Testis (tissue), 3 donors: ENCODE data around the gene STK40. TPM values are rescaled to one million over a fixed set of nuclear protein-coding genes. Genes with fewer than 3 reads are reported as not detected.

Source experiments
- DNase-seq: peaks from one replicate; pipeline ENCODE4 v3.0.0-alpha.2; 2019
- H3K27ac ChIP-seq, 2 donors: fragments of 200-600 bp; sonication (generic); one replicate each; pipeline ENCODE4 v1.5.1; 2019
- H3K27me3 ChIP-seq: fragments of 200-600 bp; sonication (generic); one replicate; pipeline ENCODE4 v1.5.1; 2019
- H3K36me3 ChIP-seq: fragments of 200-600 bp; sonication (generic); one replicate; pipeline ENCODE4 v1.5.1; 2017; ENCODE audit warnings: low read depth; ENCODE audit errors: missing control alignments
- H3K4me1 ChIP-seq: fragments of 200-600 bp; sonication (generic); one replicate; pipeline ENCODE4 v1.5.1; 2019
- H3K4me3 ChIP-seq, 2 donors: fragments of 200-600 bp; sonication (generic); one replicate each; pipeline ENCODE4 v1.5.1; 2017 to 2019
- H3K9me3 ChIP-seq: fragments of 200-600 bp; sonication (generic); one replicate; pipeline ENCODE4 v1.5.1; 2017
- POLR2A ChIP-seq: fragments of 450-650 bp; IDR thresholded peaks from one replicate; pipeline ENCODE4 v1.6.1; 2017; ENCODE audit warnings: antibody characterized with exemption, mild to moderate bottlenecking, moderate library complexity
- WGBS, 2 donors: methylation state at CpG; one replicate each; pipeline ENCODE4 v1.1.5; 2018; 5-methylcytosine and 5-hydroxymethylcytosine counted together
- intact Hi-C: fragments of 100-400 bp; cut with DNase I; formaldehyde crosslinking; loops from one replicate; pipeline ENCODE4 v1.15.1; 2023; ENCODE audit warnings: low total_unique reads
- polyA plus RNA-seq: library from polyadenylated mRNA; stranded (reverse); fragments of 350-450 nt; fragmentation: Illumina TruSeq; extraction: RNeasy Lipid Tissue Mini Kit (QIAGEN cat#74804); gene quantifications from one replicate; pipeline ENCODE4 v1.2.3, GENCODE V29; 2014; ENCODE audit warnings: low read depth, low replicate concordance; ENCODE audit not compliant: insufficient read depth
- total RNA-seq, 2 donors: library from RNA; depleted of rRNA; stranded (reverse); fragments of >200 nt; gene quantifications; one replicate each; pipeline ENCODE4 v1.2.3, GENCODE V29; 2016
- TF ChIP-seq, protein P1 (sequence below), 3 experiments: fragments of 450-650 bp in 2 of 3; fragments of 200-600 bp in 1 of 3; sonication (generic) in 1 of 3; IDR thresholded peaks; one replicate each; pipeline ENCODE4 v1.5.1; 2016 to 2019; ENCODE audit warnings: antibody characterized with exemption in 3 of 3, mild to moderate bottlenecking in 2 of 3, moderate library complexity in 1 of 3

The STK40 gene
- total and polyA plus RNA-seq, 3 donors from 2014 or later: 126 to 159 (median 140) TPM

DNA sequence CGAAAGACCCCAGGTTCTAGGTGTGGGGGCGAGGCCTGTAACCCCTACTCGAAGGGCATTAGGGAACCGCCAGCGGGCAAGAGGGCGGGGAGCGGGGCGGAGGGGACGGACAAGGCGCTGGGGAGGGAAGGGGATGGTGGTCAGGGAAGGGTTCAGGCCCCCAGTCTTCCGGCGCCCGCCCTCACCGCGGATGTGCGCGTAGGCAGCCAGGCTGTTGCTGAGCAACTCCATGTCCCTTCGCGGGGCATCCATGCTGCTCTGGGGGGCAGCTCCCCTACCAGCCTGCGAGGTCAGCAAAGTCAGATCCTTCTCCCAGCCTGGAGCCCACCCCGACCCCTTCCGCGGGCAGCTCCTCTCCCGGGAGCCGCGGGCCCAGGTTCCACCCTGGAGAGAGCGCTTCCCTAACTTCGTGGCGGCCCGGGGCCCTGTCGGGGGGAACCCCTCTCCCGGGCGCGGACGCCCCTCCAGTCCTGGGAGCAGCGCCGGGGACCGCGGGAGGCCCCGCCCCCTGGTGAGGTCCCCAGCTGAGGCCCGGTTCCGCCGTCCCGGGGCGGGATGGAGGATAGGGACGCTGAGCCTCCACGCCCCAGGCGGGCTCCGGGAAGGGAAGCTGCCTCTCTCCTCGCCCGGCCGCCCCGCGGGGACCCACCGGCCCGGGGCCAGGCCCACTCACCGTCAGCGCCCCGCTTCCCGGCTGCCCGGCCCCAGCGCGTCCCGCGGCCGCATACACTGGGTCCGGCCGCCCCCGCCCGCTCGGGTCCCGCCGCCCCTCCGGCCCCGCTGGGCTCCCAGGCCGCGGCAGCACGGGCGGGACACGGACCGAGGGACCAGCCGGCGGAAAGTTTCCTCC lies 62.7 kb downstream of the STK40 start:
- Histone ChIP-seq H3K4me1 (peaks cover 13% of the 10 kb centered on the region), H3K4me3 (peak overlapping the region; percentile 75), H3K27me3 (no peaks in the 10 kb centered on the region), H3K9me3 (no peaks in the 10 kb centered on the region), H3K36me3 (no peaks in the 10 kb centered on the region), H3K27ac (peak overlapping the region; percentile 88 to 94)
- WGBS, 2 donors: 19 to 34% methylated on average over 12 to 33 of the region's 83 CpGs
- no peak for TF ChIP-seq POLR2A
- TF ChIP-seq, protein P1, sequence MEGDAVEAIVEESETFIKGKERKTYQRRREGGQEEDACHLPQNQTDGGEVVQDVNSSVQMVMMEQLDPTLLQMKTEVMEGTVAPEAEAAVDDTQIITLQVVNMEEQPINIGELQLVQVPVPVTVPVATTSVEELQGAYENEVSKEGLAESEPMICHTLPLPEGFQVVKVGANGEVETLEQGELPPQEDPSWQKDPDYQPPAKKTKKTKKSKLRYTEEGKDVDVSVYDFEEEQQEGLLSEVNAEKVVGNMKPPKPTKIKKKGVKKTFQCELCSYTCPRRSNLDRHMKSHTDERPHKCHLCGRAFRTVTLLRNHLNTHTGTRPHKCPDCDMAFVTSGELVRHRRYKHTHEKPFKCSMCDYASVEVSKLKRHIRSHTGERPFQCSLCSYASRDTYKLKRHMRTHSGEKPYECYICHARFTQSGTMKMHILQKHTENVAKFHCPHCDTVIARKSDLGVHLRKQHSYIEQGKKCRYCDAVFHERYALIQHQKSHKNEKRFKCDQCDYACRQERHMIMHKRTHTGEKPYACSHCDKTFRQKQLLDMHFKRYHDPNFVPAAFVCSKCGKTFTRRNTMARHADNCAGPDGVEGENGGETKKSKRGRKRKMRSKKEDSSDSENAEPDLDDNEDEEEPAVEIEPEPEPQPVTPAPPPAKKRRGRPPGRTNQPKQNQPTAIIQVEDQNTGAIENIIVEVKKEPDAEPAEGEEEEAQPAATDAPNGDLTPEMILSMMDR (IDR thresholded peaks at IDR 0.05): no peak
- intact Hi-C loops: no loop called here
- peak; percentile 42 for DNase-seq

- intact Hi-C loops: no loop called here
- no peak for TF ChIP-seq POLR2A
- TF ChIP-seq, protein P1 (IDR thresholded peaks at IDR 0.05): no peak
- Histone ChIP-seq H3K4me1 (peaks cover 13% of the 10 kb centered on the region), H3K9me3 (no peaks in the 10 kb centered on the region), H3K36me3 (no peaks in the 10 kb centered on the region), H3K4me3 (peak overlapping the region; percentile 75), H3K27ac (peak overlapping the region; percentile 88 to 94), H3K27me3 (no peaks in the 10 kb centered on the region)
- 35% methylated on average over 12 to 67 of the region's 67 CpGs for WGBS, 2 donors
- DNase-seq: no peak
Observed at GRCh38 chr1:36322041-36322785, 63.5 kb downstream of the STK40 start.

DNA sequence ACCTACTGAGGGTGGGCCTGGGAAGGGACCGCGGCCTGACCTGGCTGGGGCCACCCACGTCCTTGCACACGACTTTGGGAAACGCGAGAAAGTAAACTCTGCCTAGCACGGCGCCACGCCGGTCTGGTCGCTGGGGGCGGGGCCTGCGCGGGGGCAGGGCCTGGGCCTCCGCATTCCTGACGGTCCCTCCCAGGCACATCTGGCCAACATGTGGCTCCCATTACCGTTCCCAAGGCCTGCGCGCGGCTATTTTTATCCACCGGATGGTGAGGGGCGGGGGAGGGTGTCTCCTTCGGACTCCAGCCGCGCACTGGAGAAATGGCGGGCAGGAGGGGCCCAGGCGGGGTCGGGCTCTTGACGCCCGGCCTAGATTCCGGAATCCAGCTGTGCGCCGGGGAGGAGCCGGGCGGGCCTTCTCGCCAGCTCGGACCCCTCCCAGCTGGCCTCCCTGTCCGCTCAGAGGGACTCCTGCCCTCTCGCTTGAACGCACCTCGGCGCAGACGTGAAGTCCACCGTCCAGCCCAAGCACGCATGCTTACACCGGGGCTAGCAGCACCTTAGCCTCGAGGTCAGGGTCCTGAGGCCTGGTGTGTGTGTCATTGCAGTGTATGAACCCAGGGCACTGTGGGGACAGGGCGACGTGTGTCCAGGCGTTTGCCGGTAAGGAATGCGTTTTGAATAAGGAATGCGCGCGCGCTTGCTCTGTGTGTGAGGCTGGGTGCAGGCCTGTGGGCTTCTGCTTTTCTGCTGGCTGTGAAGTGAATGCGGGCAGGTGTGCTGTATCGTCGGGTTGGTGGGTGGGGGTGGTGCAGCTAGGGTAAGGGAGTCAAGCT lies 64.4 kb downstream of the STK40 start:
- intact Hi-C loops: no loop called here
- peak overlapping the region; percentile 88 to 94 for H3K27ac ChIP-seq
- peak; percentile 87 for DNase-seq
- H3K27me3 ChIP-seq: no peaks in the 10 kb centered on the region
- WGBS, 2 donors: 13 to 23% methylated on average over 31 to 59 of the region's 59 CpGs
- H3K4me1 ChIP-seq: peaks cover 13% of the 10 kb centered on the region
- TF ChIP-seq, protein P1 (IDR thresholded peaks at IDR 0.05): no peak
- TF ChIP-seq POLR2A: peak; percentile 18
- no peaks in the 10 kb centered on the region for H3K36me3 ChIP-seq
- H3K4me3 ChIP-seq: peak overlapping the region; percentile 55 to 75
- H3K9me3 ChIP-seq: no peaks in the 10 kb centered on the region

DNA sequence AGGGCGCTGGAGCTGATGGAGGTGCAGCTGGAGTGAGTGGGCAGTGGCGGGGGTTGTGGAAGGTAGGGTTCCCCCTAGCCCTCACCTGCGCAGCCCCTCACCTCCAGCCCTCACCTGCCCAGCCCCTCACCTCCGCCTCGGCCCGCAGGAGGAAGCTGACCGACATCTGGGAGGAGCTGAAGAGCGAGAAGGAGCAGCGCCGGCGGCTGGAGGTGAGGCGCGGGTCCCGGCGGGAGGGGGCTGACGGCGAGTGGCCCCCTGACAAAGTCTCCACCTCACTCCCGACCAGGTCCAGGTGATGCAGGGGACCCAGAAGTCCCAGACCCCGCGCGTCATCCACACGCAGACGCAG lies 65.0 kb downstream of the STK40 start:
- DNase-seq: no peak
- no peaks in the 10 kb centered on the region for H3K27me3 ChIP-seq
- TF ChIP-seq, protein P1 (IDR thresholded peaks at IDR 0.05): no peak
- no peak for TF ChIP-seq POLR2A
- no peaks in the 10 kb centered on the region for H3K9me3 ChIP-seq
- no peaks in the 10 kb centered on the region for H3K36me3 ChIP-seq
- peak overlapping the region; percentile 55 to 75 for H3K4me3 ChIP-seq
- peaks cover 13% of the 10 kb centered on the region for H3K4me1 ChIP-seq
- intact Hi-C loops: no loop called here
- WGBS, 2 donors: 7 to 20% methylated on average over 18 to 21 of the region's 23 CpGs
- peak overlapping the region; percentile 66 to 94 for H3K27ac ChIP-seq
